Stomach (tissue), 9 donors: ENCODE results near the gene GPANK1. TPM values are rescaled to one million over a fixed set of nuclear protein-coding genes. Genes with fewer than 3 reads are reported as not detected.

Source experiments
- DNase-seq, 2 donors: peaks; one replicate each; pipeline versions ENCODE4 v3.0.0 to v3.0.0-alpha.2; 2013 to 2019
- H3K27ac ChIP-seq, 5 donors: fragments of 200-600 bp in 4 of 5; sonication (generic) in 4 of 5; one replicate each; pipeline ENCODE4 v1.5.1; 2013 to 2019; ENCODE audit warnings: mild to moderate bottlenecking in 1 of 5, moderate library complexity in 1 of 5
- H3K27me3 ChIP-seq, 3 donors: fragments of 200-600 bp; sonication (generic); one replicate each; pipeline ENCODE4 v1.5.1; 2017 to 2019; ENCODE audit warnings: mixed run types in 1 of 3
- H3K36me3 ChIP-seq, 4 donors: fragments of 200-600 bp; sonication (generic); 1 replicate in 3 of 4; 2 replicates in 1 of 4; pipeline ENCODE4 v1.5.1; 2016 to 2019
- H3K4me1 ChIP-seq, 4 donors: fragments of 200-600 bp; sonication (generic); one replicate each; pipeline ENCODE4 v1.5.1; 2016 to 2019
- H3K4me3 ChIP-seq, 4 donors: fragments of 200-600 bp; sonication (generic) in 3 of 4; one replicate each; pipeline ENCODE4 v1.5.1; 2016 to 2019; ENCODE audit warnings: mild to moderate bottlenecking in 1 of 4
- H3K9me3 ChIP-seq, 4 donors: fragments of 200-600 bp; sonication (generic); one replicate each; pipeline ENCODE4 v1.5.1; 2016 to 2019
- EP300 ChIP-seq: sonication (generic); formaldehyde crosslinking; IDR thresholded peaks from one replicate; pipeline ENCODE4 v1.6.1; 2017; ENCODE audit warnings: antibody characterized with exemption
- POLR2A ChIP-seq, 4 donors: fragments of 450-650 bp; IDR thresholded peaks; one replicate each; pipeline ENCODE4 v1.6.1; 2016; ENCODE audit warnings: antibody characterized with exemption in 4 of 4, control low read depth in 2 of 4, mild to moderate bottlenecking in 1 of 4, moderate library complexity in 1 of 4
- POLR2AphosphoS5 ChIP-seq, 3 donors: sonication (generic); formaldehyde crosslinking; IDR thresholded peaks; one replicate each; pipeline ENCODE4 v1.6.1; 2016; ENCODE audit warnings: antibody characterized with exemption in 3 of 3
- WGBS, 5 donors: extraction: QIAGEN DNeasy Blood & Tissue Kit in 3 of 5; methylation state at CpG; one replicate each; pipeline versions ENCODE4 v1.1.5 to v1.1.7; 2013 to 2018; 5-methylcytosine and 5-hydroxymethylcytosine counted together
- intact Hi-C: fragments of 100-400 bp; cut with DNase I; formaldehyde crosslinking; loops from one replicate; pipeline ENCODE4 v1.15.1; 2023; ENCODE audit warnings: low total_unique reads
- polyA plus RNA-seq, 3 donors: library from polyadenylated mRNA; stranded (reverse); fragments of 200-250 nt; gene quantifications; one replicate each; pipeline ENCODE4 v1.2.3, GENCODE V29; 2013
- total RNA-seq, 5 donors: library from RNA; depleted of rRNA; stranded (reverse); fragments of >200 nt; gene quantifications; one replicate each; pipeline versions ENCODE4 v1.1.0 to v1.2.3, GENCODE V29; 2014 to 2016
- TF ChIP-seq, protein P1 (sequence below), 7 experiments: fragments of 450-650 bp in 4 of 7; fragments of 200-600 bp in 3 of 7; sonication (generic) in 3 of 7; IDR thresholded peaks; one replicate each; pipeline ENCODE4 v1.5.1; 2016 to 2019; ENCODE audit warnings: antibody characterized with exemption in 7 of 7, control low read depth in 2 of 7, mild to moderate bottlenecking in 1 of 7
- donor health status: healthy with polysubstance abuse.
- donor health status: Bipolar disorder and iron deficiency.
- donor health status: healthy.

Gene GPANK1
- total and polyA plus RNA-seq, 8 donors: 5.8 to 36.8 (median 13.2) TPM

GRCh38 chr6:31630177-31630934, 34.4 kb downstream of the GPANK1 start:
- Histone ChIP-seq H3K27me3 (no peaks in the 10 kb centered on the region), H3K4me3 (no peak overlapping the region), H3K27ac (no peak overlapping the region), H3K36me3 (peaks cover 99 to 100% (median 100%) of the 10 kb centered on the region in 4 donors), H3K9me3 (no peaks in the 10 kb centered on the region), H3K4me1 (no peaks in the 10 kb centered on the region)
- intact Hi-C loops: no loop called here
- TF ChIP-seq POLR2AphosphoS5 (IDR thresholded peaks at IDR 0.05): no peak
- DNase-seq: no peak
- WGBS, 5 donors: 89 to 93% (median 93%) methylated on average over 25 of the region's 25 CpGs

DNA sequence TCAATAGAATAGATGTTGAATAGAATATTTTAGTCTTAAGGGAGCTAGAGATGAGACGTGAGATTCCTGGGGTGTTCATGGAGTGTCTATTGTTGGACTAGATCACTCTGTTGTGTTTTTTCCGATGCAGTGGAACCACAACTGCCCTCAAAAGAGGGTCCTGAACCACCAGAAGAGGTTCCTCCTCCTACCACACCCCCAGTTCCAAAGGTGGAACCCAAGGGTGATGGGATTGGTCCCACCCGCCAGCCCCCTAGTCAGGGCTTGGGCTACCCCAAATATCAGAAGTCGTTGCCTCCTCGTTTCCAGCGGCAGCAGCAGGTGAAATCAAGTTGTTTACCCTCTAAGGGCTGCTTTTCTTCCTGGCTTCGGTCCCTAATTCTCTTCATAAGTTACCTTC, 35.8 kb downstream of the GPANK1 start:
- 80 to 92% (median 91%) methylated on average over 7 of the region's 7 CpGs for WGBS, 5 donors
- no peak for DNase-seq
- H3K9me3 ChIP-seq: no peaks in the 10 kb centered on the region
- no peaks in the 10 kb centered on the region for H3K27me3 ChIP-seq
- peaks cover 99 to 100% (median 100%) of the 10 kb centered on the region in 4 donors for H3K36me3 ChIP-seq
- no peak overlapping the region for H3K4me3 ChIP-seq
- intact Hi-C loops: no loop called here
- H3K27ac ChIP-seq: no peak overlapping the region
- H3K4me1 ChIP-seq: peaks cover 0 to 4% (median 0%) of the 10 kb centered on the region in 4 donors
- no peak for TF ChIP-seq EP300
- TF ChIP-seq POLR2A (IDR thresholded peaks at IDR 0.05): no peak
- TF ChIP-seq, protein P1, sequence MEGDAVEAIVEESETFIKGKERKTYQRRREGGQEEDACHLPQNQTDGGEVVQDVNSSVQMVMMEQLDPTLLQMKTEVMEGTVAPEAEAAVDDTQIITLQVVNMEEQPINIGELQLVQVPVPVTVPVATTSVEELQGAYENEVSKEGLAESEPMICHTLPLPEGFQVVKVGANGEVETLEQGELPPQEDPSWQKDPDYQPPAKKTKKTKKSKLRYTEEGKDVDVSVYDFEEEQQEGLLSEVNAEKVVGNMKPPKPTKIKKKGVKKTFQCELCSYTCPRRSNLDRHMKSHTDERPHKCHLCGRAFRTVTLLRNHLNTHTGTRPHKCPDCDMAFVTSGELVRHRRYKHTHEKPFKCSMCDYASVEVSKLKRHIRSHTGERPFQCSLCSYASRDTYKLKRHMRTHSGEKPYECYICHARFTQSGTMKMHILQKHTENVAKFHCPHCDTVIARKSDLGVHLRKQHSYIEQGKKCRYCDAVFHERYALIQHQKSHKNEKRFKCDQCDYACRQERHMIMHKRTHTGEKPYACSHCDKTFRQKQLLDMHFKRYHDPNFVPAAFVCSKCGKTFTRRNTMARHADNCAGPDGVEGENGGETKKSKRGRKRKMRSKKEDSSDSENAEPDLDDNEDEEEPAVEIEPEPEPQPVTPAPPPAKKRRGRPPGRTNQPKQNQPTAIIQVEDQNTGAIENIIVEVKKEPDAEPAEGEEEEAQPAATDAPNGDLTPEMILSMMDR (IDR thresholded peaks at IDR 0.05): no peak

- Histone ChIP-seq H3K27me3 (no peaks in the 10 kb centered on the region), H3K36me3 (peaks cover 95 to 100% (median 99%) of the 10 kb centered on the region in 4 donors), H3K4me3 (no peak overlapping the region), H3K4me1 (peaks cover under 1 to 13% (median 3%) of the 10 kb centered on the region in 4 donors), H3K27ac (no peak overlapping the region), H3K9me3 (no peaks in the 10 kb centered on the region)
- 94 to 98% (median 97%) methylated on average over 19 of the region's 19 CpGs for WGBS, 5 donors
- TF ChIP-seq EP300: no peak
- TF ChIP-seq, protein P1 (IDR thresholded peaks at IDR 0.05): no peak
- TF ChIP-seq POLR2A (IDR thresholded peaks at IDR 0.05): no peak
- no peak for TF ChIP-seq POLR2AphosphoS5 (IDR thresholded peaks at IDR 0.05)
- DNase-seq: no peak
- intact Hi-C loops: no loop called here
Observed at GRCh38 chr6:31627690-31628287, 37.0 kb downstream of the GPANK1 start.

DNA sequence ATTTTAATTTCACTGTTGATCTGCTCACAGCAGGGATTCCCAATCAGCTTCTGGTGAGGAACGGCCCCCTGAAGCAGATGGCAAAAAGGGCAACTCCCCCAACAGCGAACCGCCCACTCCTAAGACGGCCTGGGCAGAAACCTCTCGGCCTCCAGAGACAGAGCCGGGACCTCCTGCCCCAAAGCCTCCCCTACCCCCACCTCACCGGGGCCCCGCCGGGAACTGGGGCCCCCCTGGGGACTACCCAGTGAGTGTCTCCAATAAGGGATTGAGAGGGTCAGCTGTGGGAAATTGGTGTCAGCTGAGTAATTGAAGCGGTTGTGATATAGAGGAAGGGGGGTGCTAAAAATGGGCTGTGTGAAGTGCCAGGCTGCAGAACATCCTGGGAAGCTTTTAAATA, 37.8 kb downstream of the GPANK1 start:
- peaks cover 9 to 22% (median 11%) of the 10 kb centered on the region in 4 donors for H3K4me1 ChIP-seq
- WGBS, 5 donors: 83 to 95% (median 92%) methylated on average over 9 to 10 of the region's 10 CpGs
- no peak for DNase-seq
- no peaks in the 10 kb centered on the region for H3K9me3 ChIP-seq
- intact Hi-C loops: no loop called here
- TF ChIP-seq POLR2AphosphoS5 (IDR thresholded peaks at IDR 0.05): no peak
- TF ChIP-seq POLR2A (IDR thresholded peaks at IDR 0.05): no peak
- TF ChIP-seq, protein P1 (IDR thresholded peaks at IDR 0.05): no peak
- no peak for TF ChIP-seq EP300
- H3K36me3 ChIP-seq: peaks cover 87 to 96% (median 93%) of the 10 kb centered on the region in 4 donors
- no peaks in the 10 kb centered on the region for H3K27me3 ChIP-seq
- H3K4me3 ChIP-seq: no peak overlapping the region
- no peak overlapping the region for H3K27ac ChIP-seq

DNA sequence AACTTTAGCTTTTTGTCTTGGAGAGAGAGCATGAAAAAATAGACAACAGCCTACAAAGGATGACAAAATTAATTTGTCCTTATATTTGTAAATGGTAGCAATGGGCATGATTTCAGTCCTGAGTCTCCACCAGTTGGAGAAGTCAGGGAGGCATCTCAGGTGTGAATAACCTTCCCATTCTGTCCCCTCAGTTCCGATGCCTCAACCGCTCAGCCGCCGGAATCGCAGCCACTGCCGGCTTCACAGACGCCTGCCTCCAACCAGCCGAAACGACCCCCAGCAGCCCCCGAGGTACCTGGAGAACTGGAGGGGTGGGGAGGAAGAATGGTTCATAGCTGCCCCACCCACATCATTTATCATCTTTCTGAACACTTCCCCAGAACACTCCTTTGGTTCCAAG, 40.7 kb downstream of the GPANK1 start:
- Histone ChIP-seq H3K27ac (no peak overlapping the region), H3K36me3 (peaks cover 58 to 67% (median 64%) of the 10 kb centered on the region in 4 donors), H3K27me3 (no peaks in the 10 kb centered on the region), H3K4me3 (no peak overlapping the region), H3K4me1 (peaks cover 16 to 28% (median 23%) of the 10 kb centered on the region in 4 donors), H3K9me3 (no peaks in the 10 kb centered on the region)
- WGBS, 5 donors: 75 to 90% (median 89%) methylated on average over 10 of the region's 10 CpGs
- intact Hi-C loops: no loop called here
- DNase-seq: peak in 1 of 2 donors; percentile 14
- no peak for TF ChIP-seq POLR2AphosphoS5 (IDR thresholded peaks at IDR 0.05)
- no peak for TF ChIP-seq POLR2A (IDR thresholded peaks at IDR 0.05)
- TF ChIP-seq, protein P1 (IDR thresholded peaks at IDR 0.05): no peak
- TF ChIP-seq EP300: no peak
